Measurements from ENCODE around the gene VSTM2B. TPM values are rescaled to one million over a fixed set of nuclear protein-coding genes. Genes with fewer than 3 reads are reported as not detected.

Gene VSTM2B
- total RNA-seq, 1 experiment from 2014 or later, result not detected

GRCh38 chr19:29501816-29502580, 23.8 kb upstream of the VSTM2B start:
- no peak for TF ChIP-seq TCF7L2 (IDR thresholded peaks at IDR 0.05; ENCODE audit: low read depth, low read length)
- TF ChIP-seq POLR2AphosphoS5 (IDR thresholded peaks at IDR 0.05; ENCODE audit: low read depth, low read length), result no peak
- TF ChIP-seq SIN3A (IDR thresholded peaks at IDR 0.05; ENCODE audit: borderline replicate concordance, insufficient read depth, low read depth, low read length), result no peak
- TF ChIP-seq REST (IDR thresholded peaks at IDR 0.05; ENCODE audit: insufficient read depth in 1 of 2, low read depth in 2 of 2, low read length in 1 of 2), result no peak
- no peak for TF ChIP-seq CTCF (IDR thresholded peaks at IDR 0.05)
- CTCF ChIA-PET, result no interaction called here

GRCh38 chr19:29502581-29502850, 23.3 kb upstream of the VSTM2B start:
- Histone ChIP-seq H3K36me3 (ENCODE audit: control insufficient read depth, insufficient read depth, low read length) (no peaks in the 10 kb centered on the region), H3K4me1 (ENCODE audit: control insufficient read depth, insufficient read depth, low read length) (no peaks in the 10 kb centered on the region), H3K4me3 (ENCODE audit: low read depth in 2 of 2, low read length in 2 of 2) (no peak overlapping the region), H3K27ac (ENCODE audit: low read length) (no peak overlapping the region), H3K9me3 (ENCODE audit: control insufficient read depth, insufficient read depth, low read depth, low read length) (no peaks in the 10 kb centered on the region), H3K27me3 (ENCODE audit: control insufficient read depth, insufficient read depth, low read length) (peaks cover 5% of the 10 kb centered on the region; the same call in 1 of the 2 replicates)
- CTCF ChIA-PET, result no interaction called here
- ATAC-seq, result no peak
- POLR2A ChIA-PET, result no interaction called here
- intact Hi-C loops (cut with micrococcal nuclease; ENCODE audit: unreplicated experiment) (no loop called here), in situ Hi-C loops (cut with HindIII; ENCODE audit: low pct_unique_long_range_greater_than_20kb, low sequenced_read_pairs) (no loop called here)
- DNase-seq (ENCODE audit: low read depth, low spot score), result no peak
- TF ChIP-seq CTCF (IDR thresholded peaks at IDR 0.05) (no peak), TCF7L2 (IDR thresholded peaks at IDR 0.05; ENCODE audit: low read depth, low read length) (no peak), REST (IDR thresholded peaks at IDR 0.05; ENCODE audit: insufficient read depth in 1 of 2, low read depth in 2 of 2, low read length in 1 of 2) (no peak), POLR2AphosphoS5 (IDR thresholded peaks at IDR 0.05; ENCODE audit: low read depth, low read length) (no peak), SIN3A (IDR thresholded peaks at IDR 0.05; ENCODE audit: borderline replicate concordance, insufficient read depth, low read depth, low read length) (no peak)
- no TSS peak for BruUV-seq (replicated peaks)

More at GRCh38 chr19:29501816-29502580, 23.8 kb upstream of the VSTM2B start:
- in situ Hi-C loops (cut with HindIII; ENCODE audit: low pct_unique_long_range_greater_than_20kb, low sequenced_read_pairs) (no loop called here), intact Hi-C loops (cut with micrococcal nuclease; ENCODE audit: unreplicated experiment) (no loop called here)
- Histone ChIP-seq H3K27ac (ENCODE audit: low read length) (no peak overlapping the region), H3K36me3 (ENCODE audit: control insufficient read depth, insufficient read depth, low read length) (no peaks in the 10 kb centered on the region), H3K4me3 (ENCODE audit: low read depth in 2 of 2, low read length in 2 of 2) (no peak overlapping the region), H3K4me1 (ENCODE audit: control insufficient read depth, insufficient read depth, low read length) (no peaks in the 10 kb centered on the region), H3K9me3 (ENCODE audit: control insufficient read depth, insufficient read depth, low read depth, low read length) (no peaks in the 10 kb centered on the region), H3K27me3 (ENCODE audit: control insufficient read depth, insufficient read depth, low read length) (peaks cover 5% of the 10 kb centered on the region; the same call in 1 of the 2 replicates)
- BruUV-seq (replicated peaks), result no TSS peak
- ATAC-seq, result no peak
- DNase-seq (ENCODE audit: low read depth, low spot score), result no peak
- POLR2A ChIA-PET, result interaction anchor here (0.6 kb wide), 1 partner anchor 92 kb away, joined by 3 read pairs; no protein-coding TSS in a partner anchor
